Measurements from ENCODE around the gene GPR176. TPM values are rescaled to one million over a fixed set of nuclear protein-coding genes. Genes with fewer than 3 reads are reported as not detected.

GPR176 gene
- total RNA-seq, 2 donors from 2014 or later: 0.82 to 2.2 TPM

- intact Hi-C loops (cut with DNase I): no loop called here
- DNase-seq: no peak
- H3K9ac ChIP-seq (ENCODE audit: low read depth in 2 of 2, low read length in 2 of 2): no peak overlapping the region
- no peaks in the 10 kb centered on the region for H3K27me3 ChIP-seq
- H3K27ac ChIP-seq: no peak overlapping the region
- TF ChIP-seq CTCF (IDR thresholded peaks at IDR 0.05): no peak
- no peaks in the 10 kb centered on the region for H3K9me3 ChIP-seq
- no peaks in the 10 kb centered on the region for H3K36me3 ChIP-seq
- H3K4me1 ChIP-seq: peaks cover 3% of the 10 kb centered on the region
- no peak overlapping the region for H3K4me3 ChIP-seq
These were observed 15.2 kb upstream of the GPR176 start for GRCh38 chr15:39935241-39935640.

- Histone ChIP-seq H3K4me3 (peak overlapping the region; percentile 66), H3K9me3 (no peaks in the 10 kb centered on the region), H3K27ac (peak overlapping the region; percentile 84), H3K27me3 (no peaks in the 10 kb centered on the region), H3K9ac (ENCODE audit: low read depth in 2 of 2, low read length in 2 of 2) (peak overlapping the region; percentile 75 to 91), H3K4me1 (peaks cover 3% of the 10 kb centered on the region), H3K36me3 (no peaks in the 10 kb centered on the region)
- TF ChIP-seq CTCF (IDR thresholded peaks at IDR 0.05): no peak
- DNase-seq: peak; percentile 27
- intact Hi-C loops (cut with DNase I): no loop called here
These were observed 14.5 kb upstream of the GPR176 start for GRCh38 chr15:39934397-39935071.

GRCh38 chr15:39931615-39932014 is 11.5 kb upstream of the GPR176 start:
- intact Hi-C loops (cut with DNase I): no loop called here
- no peak for TF ChIP-seq CTCF (IDR thresholded peaks at IDR 0.05)
- Histone ChIP-seq H3K9me3 (no peaks in the 10 kb centered on the region), H3K9ac (ENCODE audit: low read depth in 2 of 2, low read length in 2 of 2) (no peak overlapping the region), H3K4me1 (peaks cover 3% of the 10 kb centered on the region), H3K36me3 (no peaks in the 10 kb centered on the region), H3K27me3 (no peaks in the 10 kb centered on the region), H3K4me3 (no peak overlapping the region), H3K27ac (no peak overlapping the region)
- no peak for DNase-seq

- H3K4me1 ChIP-seq: no peaks in the 10 kb centered on the region
- TF ChIP-seq CTCF (IDR thresholded peaks at IDR 0.05): no peak
- no peaks in the 10 kb centered on the region for H3K9me3 ChIP-seq
- H3K9ac ChIP-seq (ENCODE audit: low read depth in 2 of 2, low read length in 2 of 2): no peak overlapping the region
- no peak overlapping the region for H3K4me3 ChIP-seq
- H3K27me3 ChIP-seq: no peaks in the 10 kb centered on the region
- DNase-seq: no peak
- H3K36me3 ChIP-seq: no peaks in the 10 kb centered on the region
- intact Hi-C loops (cut with DNase I): no loop called here
- H3K27ac ChIP-seq: no peak overlapping the region
These were observed 6.5 kb upstream of the GPR176 start for GRCh38 chr15:39926526-39926925.

- intact Hi-C loops (cut with DNase I): no loop called here
- Histone ChIP-seq H3K27me3 (peaks cover 4% of the 10 kb centered on the region), H3K4me1 (peaks cover 3% of the 10 kb centered on the region), H3K4me3 (no peak overlapping the region), H3K9ac (ENCODE audit: low read depth in 2 of 2, low read length in 2 of 2) (no peak overlapping the region), H3K9me3 (no peaks in the 10 kb centered on the region), H3K27ac (no peak overlapping the region), H3K36me3 (no peaks in the 10 kb centered on the region)
- no peak for DNase-seq
- no peak for TF ChIP-seq CTCF (IDR thresholded peaks at IDR 0.05)
These were observed 5.2 kb upstream of the GPR176 start for GRCh38 chr15:39925112-39925842.

All from colonic mucosa (tissue), 4 donors.